Right lobe of liver (tissue), 6 donors: ENCODE data around the gene ZDHHC3. TPM values are rescaled to one million over a fixed set of nuclear protein-coding genes. Genes with fewer than 3 reads are reported as not detected.
A peak's percentile ranks its signal among the peaks of the same experiment; 100 is the strongest.

Source experiments
- ATAC-seq, 4 donors: fragments of 200-7000 bp; cut with Tn5 transposase; one replicate each; pipeline ENCODE4 v1.9.1; 2020; ENCODE audit warnings: mild to moderate bottlenecking in 4 of 4, moderate library complexity in 4 of 4
- DNase-seq, 3 donors: peaks; one replicate each; pipeline ENCODE4 v3.0.0-alpha.2; 2020
- H3K27ac ChIP-seq, 3 donors: fragments of 200-600 bp; one replicate each; pipeline ENCODE4 v1.8.0; 2022
- H3K27me3 ChIP-seq, 2 donors: fragments of 200-600 bp; one replicate each; pipeline ENCODE4 v1.8.0; 2022
- H3K36me3 ChIP-seq, 4 donors: fragments of 200-600 bp; sonication (generic) in 1 of 4; one replicate each; pipeline versions ENCODE4 v1.5.1 to v1.8.0; 2017 to 2022; ENCODE audit warnings: control low read depth in 1 of 4
- H3K4me1 ChIP-seq, 4 donors: fragments of 200-600 bp; sonication (generic) in 1 of 4; one replicate each; pipeline versions ENCODE4 v1.5.1 to v1.8.0; 2017 to 2022; ENCODE audit warnings: control low read depth in 1 of 4
- H3K4me3 ChIP-seq, 3 donors: fragments of 200-600 bp; one replicate each; pipeline ENCODE4 v1.8.0; 2022
- H3K9me3 ChIP-seq, 4 donors: fragments of 200-600 bp; sonication (generic) in 1 of 4; one replicate each; pipeline versions ENCODE4 v1.5.1 to v1.8.0; 2017 to 2022; ENCODE audit warnings: control low read depth in 1 of 4
- POLR2A ChIP-seq: fragments of 450-650 bp; IDR thresholded peaks from one replicate; pipeline ENCODE4 v1.6.1; 2017; ENCODE audit warnings: antibody characterized with exemption, mild to moderate bottlenecking
- WGBS: methylation state at CpG from one replicate; pipeline ENCODE4 v1.1.6; 2018; ENCODE audit warnings: low coverage, low lambda C conversion rate; ENCODE audit not compliant: insufficient coverage; ENCODE audit errors: missing lambda C conversion rate; 5-methylcytosine and 5-hydroxymethylcytosine counted together
- intact Hi-C, 2 donors: fragments of 100-400 bp; cut with DNase I; formaldehyde crosslinking; loops; one replicate each; pipeline versions ENCODE4 v1.11.2 to v1.14.1; 2022
- total RNA-seq, 6 experiments: library from RNA; depleted of rRNA in 2 of 6; stranded (reverse); fragments of >200 nt in 2 of 6; fragmentation: NEBNext Ultra II Directional in 3 of 6; extraction: Animal tissue kit (Norgen Biotek cat#: 25700) in 3 of 6; gene quantifications; one replicate each; pipeline versions ENCODE4 v1.1.0 to v1.2.4, GENCODE V29; 2016 to 2023
- TF ChIP-seq, protein P1 (sequence below), 4 donors: fragments of 200-600 bp in 3 of 4; fragments of 450-650 bp in 1 of 4; IDR thresholded peaks; one replicate each; pipeline versions ENCODE4 v1.5.1 to v1.8.0; 2016 to 2022; ENCODE audit warnings: antibody characterized with exemption in 4 of 4, mild to moderate bottlenecking in 2 of 4
- donor health status: DM: no; HTN: yes; CAD: no.
- donor health status: DM: no; HTN: no; CAD: no.
- donor health status: DM: no; HTN: no; CAD: no.
- donor health status: DM: no; HTN: yes; CAD: no.
- donor health status: DM: no; HTN: yes; CAD: no.

The ZDHHC3 gene
- total RNA-seq, 6 experiments from 2014 or later = 27.5 to 36.7 (median 32.0) TPM

- no peak for DNase-seq
- Histone ChIP-seq H3K4me1 (peaks cover 0 to 6% (median 0%) of the 10 kb centered on the region in 4 donors), H3K9me3 (no peaks in the 10 kb centered on the region), H3K27me3 (no peaks in the 10 kb centered on the region), H3K27ac (peak overlapping the region in 2 of 3 donors; percentile 25 to 33), H3K36me3 (peaks cover 0 to 17% (median 0%) of the 10 kb centered on the region in 4 donors), H3K4me3 (no peak overlapping the region)
- WGBS = 65% methylated on average over 4 of the region's 7 CpGs
- TF ChIP-seq, protein P1, sequence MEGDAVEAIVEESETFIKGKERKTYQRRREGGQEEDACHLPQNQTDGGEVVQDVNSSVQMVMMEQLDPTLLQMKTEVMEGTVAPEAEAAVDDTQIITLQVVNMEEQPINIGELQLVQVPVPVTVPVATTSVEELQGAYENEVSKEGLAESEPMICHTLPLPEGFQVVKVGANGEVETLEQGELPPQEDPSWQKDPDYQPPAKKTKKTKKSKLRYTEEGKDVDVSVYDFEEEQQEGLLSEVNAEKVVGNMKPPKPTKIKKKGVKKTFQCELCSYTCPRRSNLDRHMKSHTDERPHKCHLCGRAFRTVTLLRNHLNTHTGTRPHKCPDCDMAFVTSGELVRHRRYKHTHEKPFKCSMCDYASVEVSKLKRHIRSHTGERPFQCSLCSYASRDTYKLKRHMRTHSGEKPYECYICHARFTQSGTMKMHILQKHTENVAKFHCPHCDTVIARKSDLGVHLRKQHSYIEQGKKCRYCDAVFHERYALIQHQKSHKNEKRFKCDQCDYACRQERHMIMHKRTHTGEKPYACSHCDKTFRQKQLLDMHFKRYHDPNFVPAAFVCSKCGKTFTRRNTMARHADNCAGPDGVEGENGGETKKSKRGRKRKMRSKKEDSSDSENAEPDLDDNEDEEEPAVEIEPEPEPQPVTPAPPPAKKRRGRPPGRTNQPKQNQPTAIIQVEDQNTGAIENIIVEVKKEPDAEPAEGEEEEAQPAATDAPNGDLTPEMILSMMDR (IDR thresholded peaks at IDR 0.05) = no peak
- no peak for TF ChIP-seq POLR2A
- ATAC-seq = peak; percentile 62 to 78 (median 70)
- intact Hi-C loops = no loop called here
Measured at GRCh38 chr3:45011756-45012508, 36.0 kb upstream of the ZDHHC3 start.

- Histone ChIP-seq H3K36me3 (peaks cover 0 to 17% (median 0%) of the 10 kb centered on the region in 4 donors), H3K27me3 (no peaks in the 10 kb centered on the region), H3K4me3 (no peak overlapping the region), H3K4me1 (peaks cover 0 to 6% (median 0%) of the 10 kb centered on the region in 4 donors), H3K9me3 (no peaks in the 10 kb centered on the region), H3K27ac (peak overlapping the region in 2 of 3 donors; percentile 25 to 33)
- intact Hi-C loops = no loop called here
- WGBS = 65% methylated on average over 3 of the region's 3 CpGs
- no peak for ATAC-seq
- TF ChIP-seq, protein P1 (IDR thresholded peaks at IDR 0.05) = no peak
- no peak for TF ChIP-seq POLR2A
- DNase-seq = no peak
Measured at GRCh38 chr3:45010811-45011333, 34.9 kb upstream of the ZDHHC3 start.

- no peaks in the 10 kb centered on the region for H3K9me3 ChIP-seq
- H3K27me3 ChIP-seq = no peaks in the 10 kb centered on the region
- intact Hi-C loops = no loop called here
- no peak overlapping the region for H3K27ac ChIP-seq
- H3K4me1 ChIP-seq = peaks cover 0 to 6% (median 0%) of the 10 kb centered on the region in 4 donors
- ATAC-seq (no peak), DNase-seq (no peak)
- 100% methylated on average over 1 of the region's 1 CpG for WGBS
- H3K4me3 ChIP-seq = no peak overlapping the region
- TF ChIP-seq POLR2A = no peak
- TF ChIP-seq, protein P1 (IDR thresholded peaks at IDR 0.05) = no peak
- peaks cover 0 to 17% (median 0%) of the 10 kb centered on the region in 4 donors for H3K36me3 ChIP-seq
Measured at GRCh38 chr3:45009868-45010267, 33.9 kb upstream of the ZDHHC3 start.

DNA sequence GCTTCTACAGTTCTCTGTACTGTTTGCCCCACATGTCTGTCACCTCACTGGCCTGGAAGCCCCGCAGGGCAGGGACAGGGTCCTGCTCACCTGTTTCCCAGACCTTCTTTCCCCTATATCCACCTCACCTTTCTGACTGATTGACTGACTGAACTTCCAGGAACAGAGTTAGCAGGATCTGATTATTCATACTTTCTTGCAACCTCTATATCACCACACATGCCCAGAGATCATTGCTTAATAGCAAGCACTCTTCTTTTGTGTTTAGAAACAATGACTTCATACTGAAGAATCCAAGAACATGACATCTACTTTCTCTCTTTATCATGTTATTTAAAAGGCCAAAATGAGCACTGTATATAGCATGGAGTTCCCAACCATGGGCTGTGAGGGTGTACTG is 32.1 kb upstream of the ZDHHC3 start:
- no peaks in the 10 kb centered on the region for H3K9me3 ChIP-seq
- H3K4me3 ChIP-seq = no peak overlapping the region
- no CpG with 5 or more reads among the region's 1 CpG for WGBS
- DNase-seq (no peak), ATAC-seq (no peak)
- peaks cover 0 to 6% (median 0%) of the 10 kb centered on the region in 4 donors for H3K4me1 ChIP-seq
- no peaks in the 10 kb centered on the region for H3K27me3 ChIP-seq
- TF ChIP-seq, protein P1 (IDR thresholded peaks at IDR 0.05) = no peak
- no peak for TF ChIP-seq POLR2A
- peaks cover 0 to 17% (median 0%) of the 10 kb centered on the region in 4 donors for H3K36me3 ChIP-seq
- H3K27ac ChIP-seq = no peak overlapping the region
- intact Hi-C loops = no loop called here
